Liver (tissue), 9 donors: Measurements from ENCODE around the gene IQSEC1. TPM values are rescaled to one million over a fixed set of nuclear protein-coding genes. Genes with fewer than 3 reads are reported as not detected.

Experiments
- DNase-seq: peaks from one replicate; pipeline ENCODE4 v3.0.0-alpha.2; 2017; ENCODE audit warnings: low spot score
- H3K27ac ChIP-seq, 2 donors: one replicate each; pipeline ENCODE4 v1.7.0; 2013; ENCODE audit warnings: inconsistent platforms in 2 of 2, low read length in 2 of 2, control low read depth in 1 of 2, low read depth in 1 of 2, mild to moderate bottlenecking in 1 of 2
- H3K27me3 ChIP-seq, 4 donors: one replicate each; pipeline versions ENCODE4 v1.6.1 to v1.7.0; 2013; ENCODE audit warnings: low read length in 3 of 4, inconsistent platforms in 1 of 4, mild to moderate bottlenecking in 1 of 4, moderate library complexity in 1 of 4; ENCODE audit not compliant: control insufficient read depth in 4 of 4, insufficient read depth in 4 of 4
- H3K36me3 ChIP-seq, 4 donors: one replicate each; pipeline versions ENCODE4 v1.6.1 to v1.7.0; 2013; ENCODE audit warnings: low read length in 3 of 4, mild to moderate bottlenecking in 3 of 4, low read depth in 1 of 4, moderate library complexity in 1 of 4; ENCODE audit not compliant: control insufficient read depth in 4 of 4, insufficient read depth in 3 of 4
- H3K4me1 ChIP-seq, 4 donors: one replicate each; pipeline versions ENCODE4 v1.6.1 to v1.7.0; 2013; ENCODE audit warnings: low read length in 3 of 4, mild to moderate bottlenecking in 3 of 4, moderate library complexity in 1 of 4; ENCODE audit not compliant: control insufficient read depth in 4 of 4, insufficient read depth in 4 of 4
- H3K4me3 ChIP-seq, 3 donors: one replicate each; pipeline versions ENCODE4 v1.6.1 to v1.7.0; 2013; ENCODE audit warnings: low read length in 3 of 3, control low read depth in 1 of 3, low read depth in 1 of 3, mild to moderate bottlenecking in 1 of 3
- H3K9ac ChIP-seq, 2 donors: one replicate each; pipeline ENCODE4 v1.7.0; 2013; ENCODE audit warnings: low read length in 2 of 2, mild to moderate bottlenecking in 2 of 2, moderate library complexity in 2 of 2, control low read depth in 1 of 2, low read depth in 1 of 2
- H3K9me3 ChIP-seq, 4 donors: one replicate each; pipeline versions ENCODE4 v1.6.1 to v1.7.0; 2013; ENCODE audit warnings: low read length in 3 of 4; ENCODE audit not compliant: control insufficient read depth in 4 of 4
- ATF3 ChIP-seq: IDR thresholded peaks from 2 replicates; pipeline ENCODE4 v1.6.1; 2016; ENCODE audit warnings: antibody characterized with exemption
- CTCF ChIP-seq: fragments of 150-350 bp; IDR thresholded peaks from 2 replicates; pipeline ENCODE4 v1.5.1; 2017; ENCODE audit warnings: improper control_type of control experiment, low read depth, low read length; ENCODE audit not compliant: missing input control
- EGR1 ChIP-seq, 2 donors: IDR thresholded peaks; 2 replicates each; pipeline ENCODE4 v1.6.1; 2016 to 2018; ENCODE audit warnings: antibody characterized with exemption in 2 of 2, low read depth in 2 of 2
- FOXA1 ChIP-seq: IDR thresholded peaks from 2 replicates; pipeline ENCODE4 v1.6.1; 2016; ENCODE audit warnings: antibody characterized with exemption
- FOXA2 ChIP-seq: IDR thresholded peaks from 2 replicates; pipeline ENCODE4 v1.6.1; 2016; ENCODE audit warnings: antibody characterized with exemption
- GABPA ChIP-seq, 2 donors: IDR thresholded peaks in 1 of 2; conservative IDR thresholded peaks in 1 of 2; 2 replicates each; pipeline ENCODE4 v1.6.1; 2016; ENCODE audit warnings: antibody characterized with exemption in 2 of 2, mild to moderate bottlenecking in 1 of 2, moderate library complexity in 1 of 2
- HNF4A ChIP-seq, 2 donors: conservative IDR thresholded peaks; 2 replicates each; pipeline ENCODE4 v1.6.1; 2016; ENCODE audit warnings: antibody characterized with exemption in 2 of 2, mild to moderate bottlenecking in 2 of 2
- HNF4G ChIP-seq: IDR thresholded peaks from 2 replicates; pipeline ENCODE4 v1.6.1; 2016; ENCODE audit warnings: antibody characterized with exemption
- JUND ChIP-seq, 2 donors: IDR thresholded peaks; 2 replicates each; pipeline ENCODE4 v1.6.1; 2016; ENCODE audit warnings: antibody characterized with exemption in 2 of 2
- MAX ChIP-seq: IDR thresholded peaks from 2 replicates; pipeline ENCODE4 v1.6.1; 2016; ENCODE audit warnings: antibody characterized with exemption
- NR2F2 ChIP-seq: IDR thresholded peaks from 2 replicates; pipeline ENCODE4 v1.6.1; 2016; ENCODE audit warnings: antibody characterized with exemption
- RAD21 ChIP-seq, 2 donors: IDR thresholded peaks; 2 replicates each; pipeline ENCODE4 v1.6.1; 2016; ENCODE audit warnings: antibody characterized with exemption in 2 of 2, mild to moderate bottlenecking in 2 of 2
- REST ChIP-seq: IDR thresholded peaks from 2 replicates; pipeline ENCODE4 v1.6.1; 2016; ENCODE audit warnings: antibody characterized with exemption, mild to moderate bottlenecking
- RXRA ChIP-seq, 2 donors: IDR thresholded peaks; 2 replicates each; pipeline ENCODE4 v1.6.1; 2017 to 2018; ENCODE audit warnings: antibody characterized with exemption in 2 of 2, mild to moderate bottlenecking in 1 of 2
- SP1 ChIP-seq: IDR thresholded peaks from 2 replicates; pipeline ENCODE4 v1.6.1; 2018; ENCODE audit warnings: antibody characterized with exemption, mild to moderate bottlenecking
- TAF1 ChIP-seq: conservative IDR thresholded peaks from 2 replicates; pipeline ENCODE4 v1.6.1; 2016; ENCODE audit warnings: antibody characterized with exemption, mild to moderate bottlenecking
- YY1 ChIP-seq: IDR thresholded peaks from 2 replicates; pipeline ENCODE4 v1.6.1; 2016; ENCODE audit warnings: antibody characterized with exemption, mild to moderate bottlenecking
- ZBTB33 ChIP-seq: IDR thresholded peaks from 2 replicates; pipeline ENCODE4 v1.6.1; 2016; ENCODE audit warnings: antibody characterized with exemption
- WGBS: extraction: QIAGEN DNeasy Blood & Tissue Kit; methylation state at CpG from one replicate; pipeline ENCODE4 v1.1.7; 2013; 5-methylcytosine and 5-hydroxymethylcytosine counted together
- polyA plus RNA-seq, 2 donors: library from polyadenylated mRNA; stranded (reverse) in 1 of 2; unstranded in 1 of 2; fragments of 200-250 nt in 1 of 2; fragments of >200 nt in 1 of 2; fragmentation: Nextera tagmentation in 1 of 2; extraction: Ambion mirVana in 1 of 2; gene quantifications; one replicate each; pipeline versions ENCODE4 v1.2.1 to v1.2.3, GENCODE V29; 2013 to 2015
- total RNA-seq, 2 donors: library from RNA; depleted of rRNA; stranded (reverse); fragments of >200 nt; gene quantifications; one replicate each; pipeline ENCODE4 v1.2.3, GENCODE V29; 2014
- donor health status: healthy.
- donor health status: healthy.
- donor health status: healthy.
- donor health status: healthy.
- donor health status: healthy.

Gene IQSEC1
- total and polyA plus RNA-seq, 4 donors = 12.7 to 56.0 (median 36.2) TPM

- TF ChIP-seq FOXA2 (no peak), GABPA (IDR thresholded peaks at IDR 0.05 in 1 of 2, conservative IDR thresholded peaks at IDR 0.05 in 1 of 2) (no peak), SP1 (no peak), HNF4A (conservative IDR thresholded peaks at IDR 0.05) (no peak), NR2F2 (no peak), ZBTB33 (no peak), REST (no peak), RXRA (IDR thresholded peaks at IDR 0.05) (no peak), FOXA1 (no peak), HNF4G (no peak), EGR1 (IDR thresholded peaks at IDR 0.05; ENCODE audit: low read depth in 2 of 2) (peak; percentile 94 to 97), CTCF (peak; percentile 97), YY1 (no peak), TAF1 (no peak), MAX (no peak), JUND (IDR thresholded peaks at IDR 0.05) (no peak), RAD21 (IDR thresholded peaks at IDR 0.05) (peak; percentile 97 to 99), ATF3 (no peak)
- 17% methylated on average over 16 of the region's 16 CpGs for WGBS
- H3K27ac ChIP-seq = no peak overlapping the region
Measured at GRCh38 chr3:12891985-12892839, 181.0 kb downstream of the IQSEC1 start.

More at GRCh38 chr3:12891985-12892839, 181.0 kb downstream of the IQSEC1 start:
- peaks cover 2 to 16% (median 9%) of the 10 kb centered on the region in 4 donors for H3K4me1 ChIP-seq
- H3K36me3 ChIP-seq = peaks cover 0 to 1% (median 0%) of the 10 kb centered on the region in 4 donors
- no peak for DNase-seq
- no peak overlapping the region for H3K9ac ChIP-seq
- no peak overlapping the region for H3K4me3 ChIP-seq
- no peaks in the 10 kb centered on the region for H3K9me3 ChIP-seq
- H3K27me3 ChIP-seq = no peaks in the 10 kb centered on the region
